H9 (cell line): Measurements from ENCODE around the gene TNIK. TPM values are rescaled to one million over a fixed set of nuclear protein-coding genes. Genes with fewer than 3 reads are reported as not detected.

Source experiments
- DNase-seq: peaks from one replicate; pipeline ENCODE4 v3.0.0-alpha.2; 2017
- H2AFZ ChIP-seq: one replicate; pipeline ENCODE4 v1.6.1; 2013; ENCODE audit warnings: mild to moderate bottlenecking, low read length, control low read depth, moderate library complexity
- H2AK5ac ChIP-seq: 2 replicates; pipeline ENCODE4 v1.6.1; 2013; ENCODE audit warnings: low read length, control low read depth, mixed read lengths; ENCODE audit not compliant: insufficient read length
- H2BK120ac ChIP-seq: one replicate; pipeline ENCODE4 v1.6.1; 2013; ENCODE audit warnings: low read depth, mild to moderate bottlenecking, low read length, control low read depth, inconsistent platforms; ENCODE audit not compliant: poor library complexity, severe bottlenecking
- H2BK12ac ChIP-seq: 2 replicates; pipeline ENCODE4 v1.6.1; 2013; ENCODE audit warnings: low read length, control low read depth, mixed read lengths, low read depth; ENCODE audit not compliant: insufficient read length
- H2BK15ac ChIP-seq: 2 replicates; pipeline ENCODE4 v1.6.1; 2013; ENCODE audit warnings: low read depth, low read length, control low read depth
- H2BK20ac ChIP-seq: one replicate; pipeline ENCODE4 v1.6.1; 2013; ENCODE audit warnings: low read depth, mild to moderate bottlenecking, low read length, control low read depth, inconsistent platforms; ENCODE audit not compliant: poor library complexity, severe bottlenecking
- H2BK5ac ChIP-seq: 2 replicates; pipeline ENCODE4 v1.6.1; 2013; ENCODE audit warnings: low read length, control low read depth, mixed read lengths; ENCODE audit not compliant: insufficient read length
- H3K14ac ChIP-seq: 2 replicates; pipeline ENCODE4 v1.6.1; 2013; ENCODE audit warnings: low read length, control low read depth; ENCODE audit not compliant: insufficient read depth
- H3K18ac ChIP-seq: 2 replicates; pipeline ENCODE4 v1.6.1; 2013; ENCODE audit warnings: low read depth, mild to moderate bottlenecking, mixed read lengths, low read length, control low read depth; ENCODE audit not compliant: insufficient read length
- H3K23ac ChIP-seq: 2 replicates; pipeline ENCODE4 v1.6.1; 2013; ENCODE audit warnings: low read length, control low read depth, mixed read lengths, low read depth; ENCODE audit not compliant: insufficient read length
- H3K23me2 ChIP-seq: 2 replicates; pipeline ENCODE4 v1.6.1; 2013; ENCODE audit warnings: low read depth, mild to moderate bottlenecking, mixed read lengths, low read length, control low read depth; ENCODE audit not compliant: insufficient read length, poor library complexity, severe bottlenecking
- H3K27ac ChIP-seq: 2 replicates; pipeline ENCODE4 v1.5.1; 2013; ENCODE audit warnings: low read length, control low read depth, mixed read lengths, low read depth; ENCODE audit not compliant: insufficient read length
- H3K27me3 ChIP-seq: 2 replicates; pipeline ENCODE4 v1.6.1; 2013; ENCODE audit warnings: low read length, control low read depth, inconsistent platforms; ENCODE audit not compliant: insufficient read depth
- H3K4ac ChIP-seq: 2 replicates; pipeline ENCODE4 v1.6.1; 2013; ENCODE audit warnings: low read depth, mild to moderate bottlenecking, control low read depth, inconsistent platforms, low read length, moderate library complexity
- H3K4me1 ChIP-seq: 2 replicates; pipeline ENCODE4 v1.6.1; 2013; ENCODE audit warnings: low read length, control low read depth, inconsistent platforms; ENCODE audit not compliant: insufficient read depth
- H3K4me2 ChIP-seq: 2 replicates; pipeline ENCODE4 v1.6.1; 2013; ENCODE audit warnings: low read length, control low read depth, mixed read lengths; ENCODE audit not compliant: insufficient read length, insufficient read depth
- H3K56ac ChIP-seq: 2 replicates; pipeline ENCODE4 v1.6.1; 2013; ENCODE audit warnings: low read depth, mild to moderate bottlenecking, mixed read lengths, low read length, control low read depth; ENCODE audit not compliant: insufficient read length
- H3K79me1 ChIP-seq: 2 replicates; pipeline ENCODE4 v1.6.1; 2013; ENCODE audit warnings: low read depth, mild to moderate bottlenecking, moderate library complexity, low read length, control low read depth, inconsistent platforms; ENCODE audit not compliant: insufficient read depth, poor library complexity, severe bottlenecking
- H3K79me2 ChIP-seq: 2 replicates; pipeline ENCODE4 v1.6.1; 2013; ENCODE audit warnings: low read length, control low read depth, inconsistent platforms; ENCODE audit not compliant: insufficient read depth
- H3K9ac ChIP-seq: 2 replicates; pipeline ENCODE4 v1.6.1; 2013; ENCODE audit warnings: low read length, control low read depth, mixed read lengths; ENCODE audit not compliant: insufficient read length; ENCODE audit errors: extremely low read depth
- H3K9me3 ChIP-seq: one replicate; pipeline ENCODE4 v1.6.1; 2013; ENCODE audit warnings: low read depth, low read length, inconsistent platforms; ENCODE audit not compliant: control insufficient read depth
- H3T11ph ChIP-seq: one replicate; pipeline ENCODE4 v1.6.1; 2013; ENCODE audit warnings: mild to moderate bottlenecking, low read length, control low read depth, inconsistent platforms
- H4K20me1 ChIP-seq: one replicate; pipeline ENCODE4 v1.6.1; 2013; ENCODE audit not compliant: control insufficient read depth, insufficient read length, insufficient read depth
- H4K5ac ChIP-seq: 2 replicates; pipeline ENCODE4 v1.6.1; 2013; ENCODE audit warnings: low read depth, mild to moderate bottlenecking, mixed read lengths, low read length, control low read depth; ENCODE audit not compliant: insufficient read length
- H4K8ac ChIP-seq: replicated peaks from 2 replicates; pipeline ENCODE4 v1.6.1; 2013; ENCODE audit warnings: low read length, control low read depth, mixed read lengths, low read depth; ENCODE audit not compliant: insufficient read length
- H4K91ac ChIP-seq: 2 replicates; pipeline ENCODE4 v1.6.1; 2013; ENCODE audit warnings: low read depth, mild to moderate bottlenecking, moderate library complexity, mixed read lengths, low read length, control low read depth; ENCODE audit not compliant: insufficient read length
- H3K27ac Mint-ChIP-seq, 3 experiments: 2 replicates in 2 of 3; 3 replicates in 1 of 3; pipeline ENCODE4 v1.8.0; 2020 to 2021; ENCODE audit warnings: mixed read lengths in 3 of 3, mild to moderate bottlenecking in 1 of 3, moderate library complexity in 1 of 3
- H3K27me3 Mint-ChIP-seq: 2 replicates; pipeline ENCODE4 v1.8.0; 2021; ENCODE audit warnings: low read depth, mild to moderate bottlenecking, moderate library complexity, mixed read lengths
- H3K36me3 Mint-ChIP-seq, 3 experiments: 2 replicates in 2 of 3; 3 replicates in 1 of 3; pipeline ENCODE4 v1.8.0; 2020 to 2021; ENCODE audit warnings: low read depth in 3 of 3, mixed read lengths in 3 of 3; ENCODE audit not compliant: insufficient read depth in 1 of 3
- H3K4me1 Mint-ChIP-seq, 2 experiments: 2 replicates each; pipeline ENCODE4 v1.8.0; 2020; ENCODE audit warnings: mixed read lengths in 2 of 2
- H3K4me3 Mint-ChIP-seq, 2 experiments: 2 replicates in 1 of 2; 3 replicates in 1 of 2; pipeline ENCODE4 v1.8.0; 2020 to 2021; ENCODE audit warnings: mild to moderate bottlenecking in 2 of 2, mixed read lengths in 2 of 2, moderate library complexity in 1 of 2
- H3K9me3 Mint-ChIP-seq, 2 experiments: 2 replicates in 1 of 2; 3 replicates in 1 of 2; pipeline ENCODE4 v1.8.0; 2020; ENCODE audit warnings: mild to moderate bottlenecking in 2 of 2, mixed read lengths in 2 of 2, moderate library complexity in 1 of 2
- CTCF ChIP-seq: fragments of 200-600 bp; sonication (generic); conservative IDR thresholded peaks from 3 replicates; pipeline ENCODE4 v1.8.0; 2021; ENCODE audit warnings: antibody characterized with exemption, mild to moderate bottlenecking
- WGBS: extraction: QIAGEN DNeasy Blood & Tissue Kit; methylation state at CpG from one replicate; pipeline ENCODE4 v1.1.7; 2013; ENCODE audit warnings: missing lambda C conversion rate, low lambda C conversion rate, mixed read lengths; ENCODE audit not compliant: insufficient read length; ENCODE audit errors: extremely low coverage; 5-methylcytosine and 5-hydroxymethylcytosine counted together
- total RNA-seq: library from RNA; stranded (reverse); gene quantifications from 2 replicates; pipeline ENCODE4 v1.2.1, GENCODE V29; 2021

TNIK gene
- total RNA-seq, 1 experiment from 2014 or later, result 15.9 TPM

- H2BK12ac ChIP-seq, result no peak overlapping the region
- H3K9me3 Mint-ChIP-seq, result no peaks in the 10 kb centered on the region
- no peak overlapping the region; a peak in 1 of 7 replicates for H3K27ac Mint-ChIP-seq
- DNase-seq, result no peak
- no peak overlapping the region for H2BK15ac ChIP-seq
- H3K79me2 ChIP-seq, result no peaks in the 10 kb centered on the region
- no peaks in the 10 kb centered on the region for H3K27me3 Mint-ChIP-seq
- H2BK120ac ChIP-seq, result no peak overlapping the region
- H4K20me1 ChIP-seq, result no peaks in the 10 kb centered on the region
- H2BK20ac ChIP-seq, result no peak overlapping the region
- no peak overlapping the region for H3K14ac ChIP-seq
- H3K4me2 ChIP-seq, result no peak overlapping the region
- no peak overlapping the region for H3K18ac ChIP-seq
- H3K27ac ChIP-seq, result no peak overlapping the region
- H2BK5ac ChIP-seq, result no peak overlapping the region
- H3K23ac ChIP-seq, result no peak overlapping the region
- no peak overlapping the region for H3K4me3 Mint-ChIP-seq
- H3T11ph ChIP-seq, result no peak overlapping the region
- no peaks in the 10 kb centered on the region for H3K23me2 ChIP-seq
- TF ChIP-seq CTCF, result no peak
- no peak overlapping the region for H3K9ac ChIP-seq
- H4K8ac ChIP-seq, result no peak overlapping the region
- 0 out of 4 replicates have a peak, but pooled peaks cover 0 to 2% of the 10 kb centered on the region in 2 experiments for H3K4me1 Mint-ChIP-seq
- H3K4ac ChIP-seq, result no peak overlapping the region
- H3K9me3 ChIP-seq, result no peaks in the 10 kb centered on the region
- H4K5ac ChIP-seq, result no peak overlapping the region
- no peaks in the 10 kb centered on the region for H3K79me1 ChIP-seq
- no peaks in the 10 kb centered on the region; a peak in 2 of 7 replicates for H3K36me3 Mint-ChIP-seq
- no peak overlapping the region for H4K91ac ChIP-seq
- H3K4me1 ChIP-seq, result no peaks in the 10 kb centered on the region
- no peak overlapping the region for H2AK5ac ChIP-seq
- no peaks in the 10 kb centered on the region for H3K27me3 ChIP-seq
- H2AFZ ChIP-seq, result no peak overlapping the region
- H3K56ac ChIP-seq, result no peak overlapping the region
- no CpG with 5 or more reads among the region's 2 CpGs for WGBS
These were observed 382.9 kb downstream of the TNIK start for GRCh38 chr3:171077261-171077660.
